Measurements from ENCODE around the gene UCHL5.

The UCHL5 gene

DNA sequence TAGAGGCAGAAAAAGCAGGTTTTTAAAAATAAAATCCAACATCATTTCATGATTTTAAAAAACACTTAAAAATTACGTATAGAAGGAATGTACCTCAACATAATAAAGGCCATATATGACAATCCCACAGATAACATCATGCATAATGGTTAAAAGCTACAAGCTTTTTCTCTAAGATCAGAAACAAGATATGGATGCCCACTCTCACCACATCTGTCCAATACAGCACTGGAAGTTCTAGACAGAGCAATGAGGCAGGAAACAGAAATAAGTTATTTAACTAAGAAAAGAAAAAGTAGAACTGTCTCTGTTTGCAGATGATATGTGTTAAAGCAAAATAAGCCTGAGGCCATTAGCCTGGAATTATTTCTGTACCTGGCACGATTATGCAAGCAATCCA, 96.3 kb downstream of the UCHL5 start:
- DNase-seq = no peak

Data from NCI-H69 (cell line).